HG03095 (cell line): ENCODE results near the gene TMEM135.
"Not testable (repeated sequence)": the region's sequence is repeated elsewhere in the genome, so short reads cannot be mapped to it uniquely, and the experiment has no call there.

Experiments
- ATAC-seq: cut with Tn5 transposase; IDR thresholded peaks from one replicate; pipeline ENCODE4 v1.9.1; 2021; ENCODE audit warnings: moderate library complexity; ENCODE audit not compliant: unreplicated experiment

Gene TMEM135

DNA sequence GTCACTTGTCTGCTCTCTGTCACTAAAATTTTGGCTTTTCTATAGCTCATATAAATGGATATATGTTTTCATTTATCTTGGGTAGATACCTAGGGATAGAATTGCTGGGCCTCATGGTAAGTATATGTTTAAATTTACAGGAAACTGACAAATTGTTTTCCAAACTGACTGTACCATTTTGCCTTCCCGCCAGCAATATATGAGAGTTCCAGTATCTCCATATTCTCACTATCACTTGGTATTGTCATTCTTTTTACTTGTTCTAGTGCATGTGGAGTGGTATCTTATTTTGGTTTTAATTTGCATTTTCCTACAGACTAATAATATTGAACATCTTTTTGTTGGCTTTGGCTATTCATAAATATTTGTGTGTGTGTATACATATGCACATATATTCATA is 101.7 kb downstream of the TMEM135 start:
- no peak for ATAC-seq

DNA sequence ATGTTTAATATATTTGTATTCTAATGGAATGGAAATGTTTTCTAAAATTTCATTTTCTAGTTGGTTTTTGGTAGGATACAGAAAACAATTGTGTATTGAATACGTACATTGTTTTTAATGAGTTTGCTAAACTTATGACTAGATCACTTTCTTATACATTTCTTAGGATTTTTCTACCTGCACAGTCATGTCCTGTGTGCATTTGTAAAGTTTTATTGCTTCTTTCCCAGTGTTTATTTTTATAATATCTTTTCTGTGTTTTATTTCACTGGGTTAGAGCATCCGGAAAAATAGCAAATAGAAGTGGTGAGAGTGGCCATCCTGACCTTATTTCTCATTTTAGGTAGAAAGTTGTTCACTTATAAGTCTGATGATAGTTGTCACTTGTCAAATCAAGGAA is 103.6 kb downstream of the TMEM135 start:
- no peak for ATAC-seq

DNA sequence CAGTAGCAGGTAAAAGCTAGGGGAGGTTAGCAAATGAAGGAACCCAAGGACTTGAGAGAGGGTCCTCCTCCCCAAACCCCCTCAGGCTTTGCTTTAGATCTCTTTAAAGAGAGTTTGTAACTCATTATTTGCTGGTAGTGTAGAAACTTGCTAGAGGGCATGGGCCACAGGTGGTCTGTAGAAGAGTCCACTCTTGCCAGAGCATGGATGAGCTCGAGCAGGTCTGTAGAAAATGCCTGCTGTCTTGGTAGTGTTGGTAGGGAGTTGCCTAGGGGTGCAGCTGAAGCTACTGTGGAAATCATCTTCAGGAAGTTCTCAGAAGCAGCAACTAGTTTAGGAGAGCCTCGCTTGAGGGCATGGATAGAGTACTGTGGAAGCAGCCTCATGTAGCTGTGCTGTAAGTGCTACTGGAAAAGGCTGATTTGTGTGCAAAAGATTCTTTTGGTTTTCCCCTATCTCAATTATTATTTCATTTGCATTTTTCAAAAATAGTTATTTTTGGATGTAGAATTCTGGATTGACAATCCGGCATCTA is 104.3 kb downstream of the TMEM135 start:
- ATAC-seq, result no peak

DNA sequence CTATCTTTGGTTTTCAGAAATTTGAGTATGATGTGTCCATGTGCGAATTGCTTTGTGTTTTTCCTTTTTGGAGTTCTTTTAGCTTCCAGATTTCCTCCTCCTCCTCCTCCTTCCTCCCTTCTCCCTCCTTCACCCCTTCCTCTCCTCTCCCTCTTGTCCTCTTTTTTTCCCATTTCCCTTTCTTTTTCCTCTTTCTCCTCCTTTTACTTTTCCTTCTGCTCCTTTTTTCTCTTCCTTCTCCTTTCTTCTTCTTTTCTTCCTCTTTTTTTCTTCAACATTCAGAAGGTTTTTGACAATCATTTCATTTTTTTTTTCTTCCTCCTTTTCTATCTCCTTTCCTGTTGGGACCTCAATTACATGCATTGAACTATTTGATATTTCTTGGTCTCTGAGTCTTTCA is 104.9 kb downstream of the TMEM135 start:
- no peak for ATAC-seq

DNA sequence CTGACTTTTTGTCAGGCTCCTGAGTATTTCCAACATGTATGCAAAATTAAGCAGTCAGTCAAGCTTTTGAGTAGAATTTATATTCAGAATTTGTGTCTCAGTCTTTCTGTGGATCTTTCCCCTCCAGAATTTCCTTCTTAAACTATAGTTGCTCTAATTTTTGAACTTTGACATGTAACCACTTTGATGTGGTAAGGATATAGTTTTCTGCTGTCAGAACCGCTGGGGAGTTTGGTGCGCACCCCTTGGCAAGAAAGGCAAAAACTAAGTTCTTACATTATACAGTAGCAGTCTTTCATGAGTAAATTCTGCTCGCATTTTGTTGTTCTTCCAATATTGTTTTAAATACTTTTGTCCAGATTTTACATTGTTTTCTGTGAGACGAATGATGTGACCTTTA is 105.9 kb downstream of the TMEM135 start:
- no peak for ATAC-seq

DNA sequence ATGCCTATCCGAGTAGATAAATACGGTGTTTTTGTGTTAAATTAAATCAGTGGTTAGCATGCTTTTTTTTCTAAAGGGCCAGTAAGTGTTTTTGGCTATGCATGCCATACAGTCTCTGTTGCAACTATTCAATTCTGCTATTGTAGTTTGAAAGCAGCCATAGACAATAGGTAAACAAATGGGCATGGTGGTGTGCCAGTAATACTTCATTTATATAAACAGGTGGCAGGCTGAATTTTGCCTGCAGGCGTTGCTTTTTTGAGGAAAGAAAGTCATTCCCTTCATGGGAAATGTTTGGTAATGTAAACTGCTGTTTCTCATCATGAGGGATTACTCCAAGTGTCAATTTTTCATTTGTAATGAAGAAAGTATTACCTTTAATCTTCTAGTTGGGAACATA is 106.5 kb downstream of the TMEM135 start:
- no peak for ATAC-seq

DNA sequence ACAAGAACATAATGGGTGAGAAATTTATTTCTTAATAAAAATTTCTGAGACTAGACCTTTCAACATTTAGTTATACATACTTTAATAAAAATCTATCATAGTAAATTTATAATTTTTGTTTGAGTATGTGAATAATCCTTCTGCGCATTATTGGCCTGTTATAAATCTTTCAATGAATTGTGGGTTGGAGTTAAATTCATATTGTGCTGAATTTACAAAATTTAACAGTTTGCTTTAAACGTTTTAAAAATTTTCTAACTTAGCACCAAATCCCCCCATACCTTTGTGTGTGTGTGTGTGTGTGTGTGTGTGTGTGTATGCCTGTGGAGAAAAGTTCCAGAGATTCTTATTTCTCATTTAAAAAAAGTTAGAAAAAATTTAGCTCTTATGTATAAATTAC is 111.0 kb downstream of the TMEM135 start:
- no peak for ATAC-seq

DNA sequence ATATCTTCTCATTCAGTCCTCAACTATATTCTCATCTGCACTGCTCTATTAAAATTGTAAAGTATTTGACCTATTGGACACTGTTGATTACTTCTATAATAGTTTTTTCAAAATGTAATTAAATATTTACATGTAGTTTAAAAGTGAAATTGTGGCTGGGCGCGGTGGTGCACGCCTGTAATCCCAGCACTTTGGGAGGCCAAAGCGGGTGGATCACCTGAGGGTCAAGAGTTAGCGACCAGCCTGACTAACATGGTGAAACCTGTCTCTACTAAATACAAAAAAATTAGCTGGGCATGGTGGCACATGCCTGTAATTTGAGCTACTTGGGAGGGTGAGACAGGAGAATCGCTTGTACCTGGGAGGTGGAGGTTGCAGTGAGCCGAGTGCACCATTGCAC is 112.0 kb downstream of the TMEM135 start:
- ATAC-seq, result not testable (repeated sequence)

DNA sequence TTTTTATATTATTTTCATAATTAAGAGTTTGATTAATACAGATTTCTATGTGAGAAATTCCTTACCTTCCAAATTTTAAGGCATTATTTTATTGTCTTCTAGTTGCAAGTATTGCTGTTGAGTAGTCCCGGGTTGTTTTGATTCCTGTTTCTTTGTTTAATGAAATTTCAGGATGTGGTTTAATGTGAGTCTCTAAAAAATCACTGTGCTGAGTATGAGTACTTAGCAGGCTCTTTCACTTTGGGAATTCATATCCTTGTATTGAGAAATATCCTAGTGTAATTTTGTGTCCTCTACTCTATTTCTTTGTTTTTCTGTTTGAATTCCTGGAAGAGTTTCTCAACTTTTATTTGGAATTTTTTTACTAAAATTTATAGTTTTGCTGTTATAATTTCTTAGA is 113.2 kb downstream of the TMEM135 start:
- no peak for ATAC-seq

DNA sequence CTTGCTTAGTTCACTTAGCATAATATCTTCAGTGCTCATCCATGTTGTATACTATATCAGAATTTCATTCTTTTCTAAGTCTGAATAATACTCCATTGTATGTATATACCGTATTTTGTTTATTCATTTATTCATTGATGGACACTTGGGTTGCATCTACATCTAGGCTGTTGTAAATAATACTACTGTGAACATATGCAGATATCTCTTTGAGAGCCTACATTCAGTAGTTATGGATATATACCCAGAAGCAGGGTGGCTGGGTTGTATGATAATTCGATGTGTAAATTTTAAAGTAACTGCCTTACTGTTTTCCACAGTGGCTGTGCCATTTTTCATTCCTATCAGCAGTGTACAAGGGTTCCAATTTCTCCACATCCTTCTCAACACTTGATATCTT is 116.5 kb downstream of the TMEM135 start:
- no peak for ATAC-seq

DNA sequence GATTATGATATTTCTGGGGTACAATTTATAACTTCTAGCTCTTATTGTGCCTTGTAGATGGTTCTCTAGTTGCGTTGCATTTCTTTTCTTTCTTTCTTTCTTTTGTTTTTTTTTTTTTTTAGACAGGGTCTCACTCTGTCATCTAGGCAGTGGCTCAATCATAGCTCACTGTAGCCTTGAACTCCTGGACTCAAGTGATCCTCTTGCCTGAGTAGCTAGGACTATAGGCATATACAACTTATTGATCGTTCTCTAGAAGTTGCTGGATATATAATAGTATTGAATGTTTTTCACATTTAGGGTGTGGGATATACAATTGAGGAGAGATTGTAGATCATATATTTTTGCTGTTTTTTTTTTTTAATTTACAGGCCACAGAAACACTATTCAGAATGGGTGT is 119.2 kb downstream of the TMEM135 start:
- no peak for ATAC-seq

DNA sequence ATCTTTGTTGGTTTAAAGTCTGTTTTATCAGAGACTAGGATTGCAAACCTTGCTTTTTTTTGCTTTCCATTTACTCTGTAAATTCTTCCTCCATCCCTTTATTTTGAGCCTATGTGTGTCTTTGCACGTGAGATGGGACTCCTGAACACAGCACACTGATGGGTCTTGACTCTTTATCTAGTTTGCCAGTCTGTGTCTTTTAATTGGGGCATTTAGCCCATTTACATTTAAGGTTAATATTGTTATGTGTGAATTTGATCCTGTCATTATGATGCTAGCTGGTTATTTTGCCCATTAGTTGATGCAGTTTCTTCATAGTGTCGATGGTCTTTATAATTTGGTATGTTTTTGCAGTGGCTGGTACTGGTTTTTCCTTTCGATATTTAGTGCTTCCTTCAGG is 131.3 kb downstream of the TMEM135 start:
- ATAC-seq, result not testable (repeated sequence)

DNA sequence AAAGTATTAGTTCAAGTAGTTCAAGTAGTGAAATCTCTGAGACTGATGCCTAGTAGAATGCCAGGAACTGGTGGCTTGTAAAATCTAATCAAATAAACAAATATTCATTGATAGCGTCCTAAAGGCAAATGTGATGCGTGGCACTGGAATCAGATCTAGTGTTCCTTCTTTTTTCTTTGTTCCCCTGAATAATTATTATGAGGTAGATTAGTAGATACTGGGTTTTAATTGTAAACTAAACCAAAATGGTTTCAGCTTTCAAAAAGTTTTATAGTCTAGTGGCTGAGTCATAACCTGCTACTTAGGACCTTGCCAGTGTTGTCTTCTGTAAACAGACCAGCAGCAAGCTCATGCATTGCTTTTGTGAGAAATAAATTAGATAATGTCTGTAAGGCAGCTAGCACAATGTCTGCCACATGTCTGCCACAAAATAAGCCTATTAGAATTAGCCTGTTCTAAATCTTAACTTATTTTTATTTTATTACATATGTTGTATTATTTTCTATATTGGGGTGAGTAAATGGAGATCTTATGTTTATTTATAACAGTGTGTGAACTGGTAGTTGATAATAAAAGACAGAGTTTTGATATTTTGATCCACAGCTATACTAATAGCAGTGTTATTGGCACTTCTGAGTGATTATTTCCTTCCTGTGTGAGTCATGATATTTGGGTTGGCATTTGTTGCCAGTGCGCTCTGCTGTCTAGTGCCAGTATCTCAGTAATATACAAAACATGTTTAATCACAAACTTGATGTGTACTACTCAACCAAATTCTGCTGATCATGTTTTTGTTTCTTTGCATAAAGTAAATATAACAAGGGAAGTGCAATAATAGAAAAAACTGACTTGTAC is 135.7 kb downstream of the TMEM135 start:
- ATAC-seq, result no peak

DNA sequence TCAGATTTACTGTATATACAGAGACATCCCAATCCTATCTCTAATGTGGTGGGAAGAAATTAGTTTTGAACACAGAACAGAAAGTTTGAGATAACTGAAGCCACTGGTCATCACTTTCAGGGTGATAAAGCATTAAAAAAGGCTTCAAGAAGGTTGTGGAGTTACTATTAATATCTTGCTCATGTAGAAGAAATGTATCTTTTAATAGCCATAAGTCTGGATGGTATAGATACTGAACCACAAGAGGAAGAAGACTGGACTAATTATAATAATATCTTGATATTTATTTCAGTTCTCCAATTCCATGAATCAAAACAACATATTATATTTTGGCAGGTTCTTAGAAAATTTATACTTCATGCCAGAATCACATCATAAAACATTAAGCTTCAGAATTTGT is 137.1 kb downstream of the TMEM135 start:
- ATAC-seq, result no peak

DNA sequence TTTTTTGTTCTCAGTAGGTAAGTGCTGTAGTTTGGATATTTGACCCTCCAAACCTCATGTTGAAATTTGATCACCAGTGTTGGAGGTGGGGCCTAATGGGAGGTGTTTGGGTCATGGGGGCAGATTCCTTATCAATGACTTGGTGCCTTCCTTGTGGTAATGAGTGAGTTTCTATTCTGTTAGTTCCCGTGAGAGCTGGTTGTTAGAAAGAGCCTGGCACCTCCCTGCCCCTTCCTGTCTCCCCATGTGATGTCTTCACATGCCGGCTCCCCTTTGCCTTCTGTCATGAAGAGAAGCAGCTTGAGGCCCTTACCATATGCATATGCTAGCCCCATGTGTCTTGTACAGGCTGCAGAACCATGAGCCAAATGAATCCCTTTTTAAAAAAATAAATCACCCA is 138.3 kb downstream of the TMEM135 start:
- no peak for ATAC-seq

DNA sequence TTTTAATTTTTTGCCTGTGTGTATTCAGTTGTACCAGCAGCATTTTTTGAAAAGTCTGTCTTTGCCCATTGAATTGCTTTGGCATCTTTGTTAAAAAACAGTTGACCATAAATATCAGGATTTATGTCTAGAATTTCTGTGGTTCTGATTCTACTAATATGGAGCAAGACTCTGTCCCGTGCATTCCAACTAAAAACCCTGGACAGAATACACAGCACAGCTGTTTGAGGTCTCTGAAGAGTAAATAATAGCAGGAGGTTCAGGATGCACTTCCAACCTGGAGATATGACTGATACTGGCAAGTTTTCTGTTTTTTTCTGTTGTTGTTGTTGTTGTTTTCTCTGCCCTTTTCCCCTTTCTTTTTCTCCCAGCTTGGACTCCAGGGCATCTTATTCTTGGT is 141.9 kb downstream of the TMEM135 start:
- no peak for ATAC-seq

DNA sequence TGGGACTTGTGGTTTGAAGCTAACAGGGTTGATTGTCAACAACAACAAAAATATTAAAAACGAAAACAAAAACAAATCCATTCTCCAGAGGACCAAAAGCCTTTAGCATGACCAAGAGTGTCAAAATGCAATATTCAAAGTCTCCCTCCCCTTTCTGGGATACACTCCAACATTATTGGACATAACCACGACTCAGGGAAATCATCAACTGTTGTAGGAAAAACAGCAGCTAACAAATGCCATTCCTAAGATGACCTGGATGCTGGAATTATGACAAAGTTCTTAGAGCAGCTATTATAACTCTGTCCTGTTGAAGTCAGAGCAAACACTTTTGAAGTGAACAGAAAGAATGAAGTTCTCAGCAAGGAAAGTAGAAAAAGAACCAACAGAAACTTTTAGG is 143.0 kb downstream of the TMEM135 start:
- no peak for ATAC-seq

DNA sequence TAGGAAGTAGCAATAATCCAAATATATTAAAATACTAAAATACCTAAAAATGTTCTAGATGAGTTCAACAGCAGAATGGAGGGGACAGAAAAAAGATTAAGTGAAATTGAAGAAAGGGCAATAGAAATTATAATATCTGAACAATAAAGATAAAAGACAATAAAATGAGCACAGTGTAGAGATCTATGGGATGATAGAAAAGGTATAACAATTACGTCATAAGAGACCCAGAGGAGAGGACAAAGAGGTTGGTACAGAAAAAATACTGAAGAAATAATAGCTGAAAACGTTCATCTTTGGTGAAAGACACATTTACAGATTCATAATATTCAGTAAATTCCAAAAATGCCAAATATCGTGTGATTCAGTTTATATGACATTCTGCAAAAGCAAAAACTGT is 143.4 kb downstream of the TMEM135 start:
- ATAC-seq, result no peak

DNA sequence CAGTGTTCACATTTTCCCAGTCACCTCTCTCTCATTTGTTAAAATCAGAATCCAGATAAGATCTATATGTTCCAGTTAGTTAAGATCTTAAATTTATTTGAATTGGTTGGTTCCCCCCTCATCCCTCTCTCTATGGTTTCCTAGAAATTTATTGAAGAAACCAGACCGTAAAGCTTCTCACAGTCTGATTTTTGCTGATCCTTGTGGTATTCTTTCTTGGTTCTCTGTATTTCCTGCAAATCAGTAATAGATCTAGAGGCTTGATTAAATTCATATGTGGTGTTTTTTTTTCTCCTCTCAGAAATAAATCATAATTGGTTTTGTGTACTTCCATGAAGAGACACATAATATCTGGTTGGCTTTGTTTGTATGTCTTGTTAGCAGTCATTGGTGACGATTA is 147.5 kb downstream of the TMEM135 start:
- ATAC-seq, result no peak

DNA sequence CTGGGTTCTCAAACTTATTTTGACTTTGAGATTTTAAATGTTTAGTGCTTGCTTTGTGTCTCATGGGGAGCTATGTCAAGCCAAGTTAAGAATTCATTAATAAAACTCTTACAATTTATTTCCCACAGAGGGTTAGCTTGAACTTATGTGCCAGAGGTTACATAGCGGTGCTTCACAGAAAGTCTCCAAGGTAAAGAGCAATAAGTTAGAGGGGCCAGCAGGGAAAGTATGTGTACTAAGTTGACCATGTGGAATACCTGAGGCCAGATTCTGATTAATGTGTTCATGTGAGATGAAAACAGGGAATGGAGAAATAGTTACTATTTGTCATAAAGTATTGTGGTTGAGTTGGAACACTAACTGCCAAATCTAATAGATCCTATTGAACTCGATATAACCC is 149.3 kb downstream of the TMEM135 start:
- no peak for ATAC-seq

DNA sequence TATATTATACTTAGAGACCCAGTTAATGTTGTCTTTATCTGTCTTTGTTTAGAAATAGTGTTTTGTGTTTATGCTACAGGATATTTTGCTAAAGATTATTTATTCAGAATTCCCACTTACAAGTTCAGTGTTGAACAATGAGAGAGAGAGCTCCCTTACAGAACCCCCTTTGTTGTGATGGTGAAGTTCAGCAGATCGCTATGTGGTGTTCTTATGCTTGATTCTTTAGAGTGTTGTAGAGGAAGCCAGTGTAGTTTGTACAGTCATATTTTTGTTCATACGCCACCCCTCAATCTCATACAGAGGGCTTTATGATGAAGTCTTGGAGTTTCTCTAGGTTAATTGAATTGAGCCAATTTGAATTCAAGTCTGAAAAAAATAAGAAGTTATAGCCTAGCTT is 150.2 kb downstream of the TMEM135 start:
- ATAC-seq, result no peak

DNA sequence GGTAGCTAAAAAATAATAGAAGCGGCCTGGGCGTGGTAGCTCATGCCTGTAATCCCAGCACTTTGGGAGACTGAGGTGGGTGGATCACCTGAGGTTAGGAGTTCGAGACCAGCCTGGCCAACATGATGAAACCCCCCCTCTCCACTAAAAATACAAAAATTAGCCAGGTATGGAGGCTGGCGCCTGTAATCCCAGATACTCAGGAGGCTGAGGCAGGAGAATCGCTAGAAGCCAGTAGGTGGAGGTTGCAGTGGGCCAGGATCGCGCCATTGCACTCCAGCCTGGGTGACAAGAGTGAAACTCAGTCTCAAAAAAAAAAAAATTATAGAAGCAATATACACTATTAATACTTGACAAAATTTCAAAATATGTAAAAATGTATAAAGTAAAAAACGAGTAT is 150.7 kb downstream of the TMEM135 start:
- ATAC-seq, result not testable (repeated sequence)

DNA sequence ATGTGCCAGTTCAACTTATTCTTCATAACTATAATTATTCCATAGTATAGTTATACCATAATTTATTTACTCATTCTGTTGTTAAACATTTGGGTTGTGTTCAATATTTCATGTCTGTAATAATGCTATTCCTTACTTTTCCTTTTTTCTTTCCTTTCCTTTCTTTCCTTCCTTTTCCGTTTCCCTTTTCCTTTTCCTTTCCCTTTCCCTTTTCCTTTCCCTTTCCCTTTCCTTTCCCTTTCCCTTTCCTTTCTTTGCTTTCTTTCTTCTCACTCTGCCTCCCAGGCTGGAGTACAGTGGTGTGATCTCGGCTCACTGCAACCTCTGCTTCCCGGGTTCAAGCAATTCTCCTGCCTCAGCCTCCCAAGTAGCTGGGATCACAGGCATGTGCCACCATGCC is 151.2 kb downstream of the TMEM135 start:
- ATAC-seq, result not testable (repeated sequence)
